Peyer's patch (tissue), 4 donors: Measurements from ENCODE around the gene PI4KA.
"Not testable (repeated sequence)": the region's sequence is repeated elsewhere in the genome, so short reads cannot be mapped to it uniquely, and the experiment has no call there.

Experiments
- POLR2A ChIP-seq, 2 donors: fragments of 450-650 bp; IDR thresholded peaks; one replicate each; pipeline ENCODE4 v1.5.1; 2017; ENCODE audit warnings: antibody characterized with exemption in 2 of 2, mild to moderate bottlenecking in 2 of 2, moderate library complexity in 2 of 2
- TF ChIP-seq, protein P1 (sequence below), 6 experiments: fragments of 450-650 bp in 4 of 6; fragments of 200-600 bp in 2 of 6; sonication (generic) in 1 of 6; IDR thresholded peaks; one replicate each; pipeline ENCODE4 v1.5.1; 2017 to 2019; ENCODE audit warnings: antibody characterized with exemption in 6 of 6, mild to moderate bottlenecking in 3 of 6, moderate library complexity in 1 of 6

DNA sequence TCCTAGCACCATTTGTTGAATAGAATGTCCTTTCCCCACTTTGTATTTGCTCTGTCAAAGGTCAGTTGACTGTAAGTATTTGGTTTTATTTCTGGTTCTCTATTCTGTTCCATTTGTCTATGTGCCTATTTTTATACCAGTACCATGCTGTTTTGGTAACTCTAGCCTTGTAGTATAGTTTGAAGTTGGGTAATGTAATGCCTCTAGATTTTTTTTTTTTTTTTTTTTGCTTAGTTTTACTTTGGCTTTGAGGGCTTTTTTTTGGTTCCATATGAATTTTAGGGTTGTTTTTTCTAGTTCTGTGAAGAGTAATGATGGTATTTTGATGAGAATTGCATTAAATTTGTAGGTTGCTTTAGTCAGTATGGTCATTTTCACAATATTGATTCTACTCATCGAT lies 183.0 kb downstream of the PI4KA start:
- TF ChIP-seq, protein P1, sequence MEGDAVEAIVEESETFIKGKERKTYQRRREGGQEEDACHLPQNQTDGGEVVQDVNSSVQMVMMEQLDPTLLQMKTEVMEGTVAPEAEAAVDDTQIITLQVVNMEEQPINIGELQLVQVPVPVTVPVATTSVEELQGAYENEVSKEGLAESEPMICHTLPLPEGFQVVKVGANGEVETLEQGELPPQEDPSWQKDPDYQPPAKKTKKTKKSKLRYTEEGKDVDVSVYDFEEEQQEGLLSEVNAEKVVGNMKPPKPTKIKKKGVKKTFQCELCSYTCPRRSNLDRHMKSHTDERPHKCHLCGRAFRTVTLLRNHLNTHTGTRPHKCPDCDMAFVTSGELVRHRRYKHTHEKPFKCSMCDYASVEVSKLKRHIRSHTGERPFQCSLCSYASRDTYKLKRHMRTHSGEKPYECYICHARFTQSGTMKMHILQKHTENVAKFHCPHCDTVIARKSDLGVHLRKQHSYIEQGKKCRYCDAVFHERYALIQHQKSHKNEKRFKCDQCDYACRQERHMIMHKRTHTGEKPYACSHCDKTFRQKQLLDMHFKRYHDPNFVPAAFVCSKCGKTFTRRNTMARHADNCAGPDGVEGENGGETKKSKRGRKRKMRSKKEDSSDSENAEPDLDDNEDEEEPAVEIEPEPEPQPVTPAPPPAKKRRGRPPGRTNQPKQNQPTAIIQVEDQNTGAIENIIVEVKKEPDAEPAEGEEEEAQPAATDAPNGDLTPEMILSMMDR (IDR thresholded peaks at IDR 0.05) = not testable (repeated sequence)
- TF ChIP-seq POLR2A (IDR thresholded peaks at IDR 0.05) = not testable (repeated sequence)
